OCI-LY7 (cell line): ENCODE results near the gene SMG6.
A peak's percentile ranks its signal among the peaks of the same experiment; 100 is the strongest.

ENCODE experiments used
- EZH2phosphoT487 ChIP-seq: fragments of 200-600 bp; sonication (generic); IDR thresholded peaks from 2 replicates; pipeline ENCODE4 v1.6.1; 2018; ENCODE audit warnings: low read depth, borderline replicate concordance, mild to moderate bottlenecking, mixed run types, antibody characterized with exemption, low read length, moderate library complexity, mixed read lengths
- TF ChIP-seq, protein P1 (sequence below): fragments of 200-600 bp; sonication (generic); conservative IDR thresholded peaks from 2 replicates; pipeline ENCODE4 v1.5.1; 2014; ENCODE audit warnings: mild to moderate bottlenecking, antibody characterized with exemption, low read length, moderate library complexity, mixed read lengths

DNA sequence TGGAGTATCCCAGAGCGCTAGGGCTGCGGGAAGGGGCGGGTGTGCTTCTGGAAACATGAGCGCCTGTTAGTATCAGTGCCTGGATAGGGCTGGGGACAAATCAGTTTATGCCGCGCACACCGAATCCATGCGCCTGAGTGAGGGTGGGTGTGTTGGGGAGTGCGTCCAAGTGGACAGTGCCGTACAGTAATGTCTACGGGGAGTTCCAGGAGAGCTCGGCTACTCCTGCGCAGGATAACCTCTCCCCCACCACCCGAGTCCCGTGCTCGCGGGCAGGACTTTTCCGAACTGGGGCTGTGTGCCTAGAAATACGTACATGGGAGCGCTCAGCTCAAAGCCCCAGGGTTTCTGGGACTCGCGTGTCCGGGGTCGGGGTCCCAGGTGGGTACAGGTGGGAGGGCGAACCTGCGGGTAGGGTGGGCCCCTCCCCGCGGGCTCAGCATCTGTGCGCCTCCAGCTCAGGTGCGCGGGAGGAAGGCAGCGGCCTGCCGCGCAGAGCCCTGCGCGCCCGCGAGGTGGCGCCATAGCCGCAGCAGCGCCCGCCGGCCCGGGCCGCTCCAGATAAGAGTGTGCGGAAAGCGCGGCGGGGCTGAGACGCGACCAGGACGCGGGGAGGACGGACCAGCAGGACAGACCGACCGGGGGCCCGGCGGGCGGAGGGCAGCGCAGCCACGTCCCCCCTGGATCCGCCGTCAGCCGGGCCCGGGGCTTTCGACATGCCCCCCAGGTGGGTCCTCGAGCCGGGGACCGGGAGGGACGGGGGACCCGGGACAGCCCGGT is 248.9 kb downstream of the SMG6 start, which contains the start of gene HIC1:
- TF ChIP-seq, protein P1, sequence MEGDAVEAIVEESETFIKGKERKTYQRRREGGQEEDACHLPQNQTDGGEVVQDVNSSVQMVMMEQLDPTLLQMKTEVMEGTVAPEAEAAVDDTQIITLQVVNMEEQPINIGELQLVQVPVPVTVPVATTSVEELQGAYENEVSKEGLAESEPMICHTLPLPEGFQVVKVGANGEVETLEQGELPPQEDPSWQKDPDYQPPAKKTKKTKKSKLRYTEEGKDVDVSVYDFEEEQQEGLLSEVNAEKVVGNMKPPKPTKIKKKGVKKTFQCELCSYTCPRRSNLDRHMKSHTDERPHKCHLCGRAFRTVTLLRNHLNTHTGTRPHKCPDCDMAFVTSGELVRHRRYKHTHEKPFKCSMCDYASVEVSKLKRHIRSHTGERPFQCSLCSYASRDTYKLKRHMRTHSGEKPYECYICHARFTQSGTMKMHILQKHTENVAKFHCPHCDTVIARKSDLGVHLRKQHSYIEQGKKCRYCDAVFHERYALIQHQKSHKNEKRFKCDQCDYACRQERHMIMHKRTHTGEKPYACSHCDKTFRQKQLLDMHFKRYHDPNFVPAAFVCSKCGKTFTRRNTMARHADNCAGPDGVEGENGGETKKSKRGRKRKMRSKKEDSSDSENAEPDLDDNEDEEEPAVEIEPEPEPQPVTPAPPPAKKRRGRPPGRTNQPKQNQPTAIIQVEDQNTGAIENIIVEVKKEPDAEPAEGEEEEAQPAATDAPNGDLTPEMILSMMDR: peak; percentile 84
- TF ChIP-seq EZH2phosphoT487: no peak
